GM19463 (cell line): ENCODE measurements around the gene GULP1.

Experiments used
- ATAC-seq: cut with Tn5 transposase; IDR thresholded peaks from one replicate; pipeline ENCODE4 v1.9.1; 2021; ENCODE audit warnings: mild to moderate bottlenecking, moderate library complexity; ENCODE audit not compliant: unreplicated experiment

The GULP1 gene

DNA sequence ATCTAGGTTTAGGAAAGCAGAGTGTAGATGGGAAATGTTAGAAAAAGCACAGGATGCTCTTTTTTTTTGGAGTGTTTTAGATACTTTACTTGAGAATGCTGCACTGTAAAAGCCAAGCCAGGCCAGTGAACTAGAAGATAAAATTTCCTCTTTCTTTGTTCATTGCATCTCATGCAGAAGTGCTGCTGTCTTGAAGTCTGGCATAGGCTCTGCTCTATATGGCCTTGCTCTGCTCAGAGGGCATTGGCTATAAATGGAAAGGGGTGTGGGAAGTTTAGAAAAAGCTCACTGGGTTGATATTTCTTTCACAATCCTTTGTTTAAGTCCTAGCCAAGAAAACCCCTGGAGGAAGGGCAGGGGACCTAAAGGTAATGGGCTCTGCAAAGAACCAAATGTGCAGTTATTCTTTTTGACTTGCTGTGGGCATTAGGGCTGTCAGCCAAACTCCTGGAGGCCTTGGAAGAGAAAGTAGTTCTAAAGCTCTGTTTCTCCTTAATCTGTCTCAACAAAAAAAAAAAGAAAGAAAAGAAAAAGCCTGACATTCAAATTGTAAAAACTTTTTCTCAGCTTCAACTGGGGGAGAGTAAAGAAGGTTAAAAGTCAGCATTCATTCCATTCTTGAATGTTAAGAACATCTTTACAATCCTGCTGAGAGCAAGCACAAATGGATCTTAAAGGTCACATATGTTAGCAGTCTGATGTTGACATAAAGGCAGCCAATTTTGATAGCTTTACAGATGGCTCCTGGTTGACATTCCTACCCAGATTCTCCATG, 338.3 kb downstream of the GULP1 start:
- no peak for ATAC-seq

DNA sequence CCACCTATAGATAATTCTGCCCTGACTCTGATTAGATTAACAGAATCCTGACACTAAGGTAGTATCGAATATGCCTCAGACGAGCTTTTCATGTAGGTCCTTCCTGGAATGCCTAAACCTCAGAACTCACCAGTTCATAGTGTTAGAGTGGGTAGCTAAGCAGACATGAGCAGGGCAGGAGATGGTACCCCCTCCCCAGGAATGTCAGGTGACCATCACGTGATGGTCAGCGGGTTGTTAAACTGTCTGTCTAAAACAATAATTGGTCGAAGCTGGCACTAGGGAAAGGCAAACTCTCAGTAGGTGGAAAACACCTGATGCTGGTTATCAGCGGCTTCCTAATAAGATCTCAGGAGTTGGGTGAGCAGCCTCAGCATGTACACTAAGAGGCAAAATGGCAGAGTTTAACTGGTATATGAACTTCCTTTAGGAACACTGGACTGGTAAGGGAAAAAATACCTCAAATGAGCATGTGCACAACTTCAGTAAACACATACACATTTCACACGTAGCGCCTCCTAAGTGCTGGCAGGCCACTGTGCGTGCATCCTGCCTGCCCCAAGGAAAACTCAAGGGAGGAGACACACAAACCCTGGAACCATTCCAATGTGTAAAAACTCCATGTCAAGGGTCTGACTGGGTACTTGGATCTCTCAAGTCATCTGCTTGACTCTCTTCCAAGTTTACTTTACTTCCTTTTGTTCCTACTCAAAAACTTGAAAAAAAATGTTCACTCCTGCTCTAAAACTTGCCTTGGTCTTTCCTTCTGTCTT, 339.5 kb downstream of the GULP1 start:
- no peak for ATAC-seq

DNA sequence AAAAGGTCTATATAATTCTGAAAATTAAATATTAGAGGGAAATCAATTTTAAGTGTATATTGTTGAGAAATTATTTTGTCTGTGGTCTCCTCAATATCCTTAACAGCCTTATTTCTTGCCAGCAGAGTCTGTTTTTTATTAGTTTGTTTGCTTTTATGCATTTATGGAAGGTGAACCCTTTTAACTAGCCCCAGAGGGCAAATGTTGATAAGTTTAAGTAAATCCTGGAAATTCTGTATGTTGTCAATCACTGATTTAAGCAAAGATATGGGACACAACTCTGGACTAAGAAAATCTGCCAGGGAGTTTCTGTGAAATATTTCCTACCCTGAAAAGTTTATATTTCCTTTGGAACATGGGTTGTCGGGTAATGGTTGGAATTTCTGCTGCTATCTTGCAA, 343.0 kb downstream of the GULP1 start:
- ATAC-seq = no peak
